RPMI8226 (cell line): Measurements from ENCODE around the gene ARSA.

ENCODE experiments used
- DNase-seq: peaks from one replicate; pipeline ENCODE4 v3.0.0-alpha.2; 2015

ARSA gene

GRCh38 chr22:50601669-50602337, 26.1 kb downstream of the ARSA start:
- DNase-seq, result no peak

GRCh38 chr22:50600967-50601668, 26.8 kb downstream of the ARSA start:
- no peak for DNase-seq

- DNase-seq, result no peak
These were observed 27.4 kb downstream of the ARSA start, which contains the start of gene MAPK8IP2 for GRCh38 chr22:50600538-50600937. Gene MAPK8IP2, plus strand, starts transcription at chr22:50600793. Its CDS starts 26 bp downstream, at chr22:50600819.

- DNase-seq, result peak; percentile 52
These were observed 28.0 kb downstream of the ARSA start for GRCh38 chr22:50599816-50600455.

GRCh38 chr22:50597097-50597496, 30.9 kb downstream of the ARSA start:
- no peak for DNase-seq

GRCh38 chr22:50595189-50595588, 32.8 kb downstream of the ARSA start:
- no peak for DNase-seq

- DNase-seq, result no peak
These were observed 40.5 kb downstream of the ARSA start for GRCh38 chr22:50587407-50587806.

- no peak for DNase-seq
These were observed 41.5 kb downstream of the ARSA start for GRCh38 chr22:50586416-50586815.

GRCh38 chr22:50585781-50586180, 42.2 kb downstream of the ARSA start:
- no peak for DNase-seq

GRCh38 chr22:50585238-50585637, 42.7 kb downstream of the ARSA start:
- DNase-seq, result no peak

- DNase-seq, result no peak
These were observed 43.6 kb downstream of the ARSA start for GRCh38 chr22:50584106-50585096.

- DNase-seq, result no peak
These were observed 44.6 kb downstream of the ARSA start for GRCh38 chr22:50583294-50583861.

GRCh38 chr22:50582493-50583293, 45.3 kb downstream of the ARSA start, which contains the start of gene CHKB:
Gene CHKB, minus strand, starts transcription at chr22:50582849. Its CDS starts 68 bp downstream, at chr22:50582781.
- DNase-seq, result peak; percentile 99

GRCh38 chr22:50581950-50582492, 45.9 kb downstream of the ARSA start:
- peak; percentile 49 for DNase-seq

GRCh38 chr22:50581031-50581949, 46.7 kb downstream of the ARSA start:
- DNase-seq, result no peak

GRCh38 chr22:50579752-50580151, 48.2 kb downstream of the ARSA start:
- DNase-seq, result no peak

GRCh38 chr22:50578776-50579310, 49.1 kb downstream of the ARSA start:
- DNase-seq, result no peak

GRCh38 chr22:50577987-50578775, 49.8 kb downstream of the ARSA start, which contains the start of gene CPT1B:
Gene CPT1B, minus strand, starts transcription at chr22:50578427. Its CDS starts 512 bp downstream, at chr22:50577915.
- no peak for DNase-seq

- no peak for DNase-seq
These were observed 50.3 kb downstream of the ARSA start for GRCh38 chr22:50577697-50577986.
